Stimulated activated naive B cell treated with anti-CD40 and anti-IgM and Interleukin-4, amounts not matched to agents 10 μg/mL and 1 μg/mL and 100 μg/mL, for 72 hours (primary cell): Measurements from ENCODE around the gene PERP.
"Not testable (repeated sequence)": the region's sequence is repeated elsewhere in the genome, so short reads cannot be mapped to it uniquely, and the experiment has no call there.

ENCODE experiments used
- ATAC-seq, 2 donors: fragments of 150-1000 bp; cut with Tn5 transposase; replicated peaks; 2 replicates each; pipeline ENCODE4 v1.10.0; 2021; ENCODE audit warnings: moderate library complexity in 1 of 2
- DNase-seq: peaks from one replicate; pipeline ENCODE4 v3.0.0; 2021
- H3K27ac Mint-ChIP-seq: one replicate; pipeline ENCODE4 v1.8.0; 2022; ENCODE audit warnings: mild to moderate bottlenecking, mixed read lengths
- H3K27me3 Mint-ChIP-seq, 2 donors: one replicate each; pipeline ENCODE4 v1.8.0; 2022; ENCODE audit warnings: mixed read lengths in 2 of 2
- H3K36me3 Mint-ChIP-seq, 2 donors: one replicate each; pipeline ENCODE4 v1.8.0; 2022; ENCODE audit warnings: mixed read lengths in 2 of 2, mild to moderate bottlenecking in 1 of 2
- H3K4me1 Mint-ChIP-seq, 2 donors: one replicate each; pipeline ENCODE4 v1.8.0; 2022; ENCODE audit warnings: mixed read lengths in 2 of 2, mild to moderate bottlenecking in 1 of 2
- H3K4me3 Mint-ChIP-seq, 2 donors: one replicate each; pipeline ENCODE4 v1.8.0; 2022; ENCODE audit warnings: mild to moderate bottlenecking in 2 of 2, mixed read lengths in 2 of 2, moderate library complexity in 1 of 2
- H3K9me3 Mint-ChIP-seq, 2 donors: one replicate each; pipeline ENCODE4 v1.8.0; 2022; ENCODE audit warnings: mixed read lengths in 2 of 2, mild to moderate bottlenecking in 1 of 2

The PERP gene

GRCh38 chr6:138094260-138094659 is 13.0 kb downstream of the PERP start:
- H3K27ac Mint-ChIP-seq, result no peak overlapping the region
- H3K36me3 Mint-ChIP-seq, result peaks cover 0 to 2% of the 10 kb centered on the region in 2 donors
- H3K27me3 Mint-ChIP-seq, result peaks cover 24 to 25% of the 10 kb centered on the region in 2 donors
- ATAC-seq, result no peak
- H3K4me3 Mint-ChIP-seq, result no peak overlapping the region
- peaks cover 4 to 6% of the 10 kb centered on the region in 2 donors for H3K9me3 Mint-ChIP-seq
- peaks cover 0 to 3% of the 10 kb centered on the region in 2 donors for H3K4me1 Mint-ChIP-seq
- no peak for DNase-seq

DNA sequence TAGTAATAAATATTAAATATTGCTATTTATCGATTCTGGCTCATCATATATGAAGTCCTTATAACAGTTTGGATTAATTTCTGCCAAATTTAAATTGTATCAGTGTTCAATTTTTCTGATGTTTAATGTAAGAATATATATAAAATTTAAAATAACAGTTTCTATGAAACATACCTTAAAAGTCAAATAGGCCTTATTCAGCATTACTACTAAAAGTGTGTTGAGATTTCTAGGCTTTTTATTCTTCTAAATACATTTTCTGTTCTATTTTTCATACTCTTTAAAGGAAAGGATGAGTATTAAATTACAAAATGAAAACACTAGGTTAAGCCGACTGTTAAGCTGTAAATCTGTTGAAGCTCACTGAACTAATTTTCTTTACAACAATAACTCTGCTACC is 13.6 kb downstream of the PERP start:
- Mint-ChIP-seq H3K9me3 (peaks cover 4 to 6% of the 10 kb centered on the region in 2 donors), H3K36me3 (peaks cover 0 to 2% of the 10 kb centered on the region in 2 donors), H3K4me3 (no peak overlapping the region), H3K27ac (no peak overlapping the region), H3K27me3 (peaks cover 23 to 25% of the 10 kb centered on the region in 2 donors), H3K4me1 (peaks cover 0 to 3% of the 10 kb centered on the region in 2 donors)
- no peak for DNase-seq
- no peak for ATAC-seq

GRCh38 chr6:138092686-138093085 is 14.5 kb downstream of the PERP start:
- Mint-ChIP-seq H3K27me3 (peaks cover 21 to 23% of the 10 kb centered on the region in 2 donors), H3K4me1 (peaks cover 0 to 3% of the 10 kb centered on the region in 2 donors), H3K36me3 (no peaks in the 10 kb centered on the region), H3K4me3 (no peak overlapping the region), H3K27ac (no peak overlapping the region), H3K9me3 (peaks cover 0 to under 1% of the 10 kb centered on the region in 2 donors)
- DNase-seq (no peak), ATAC-seq (no peak)

DNA sequence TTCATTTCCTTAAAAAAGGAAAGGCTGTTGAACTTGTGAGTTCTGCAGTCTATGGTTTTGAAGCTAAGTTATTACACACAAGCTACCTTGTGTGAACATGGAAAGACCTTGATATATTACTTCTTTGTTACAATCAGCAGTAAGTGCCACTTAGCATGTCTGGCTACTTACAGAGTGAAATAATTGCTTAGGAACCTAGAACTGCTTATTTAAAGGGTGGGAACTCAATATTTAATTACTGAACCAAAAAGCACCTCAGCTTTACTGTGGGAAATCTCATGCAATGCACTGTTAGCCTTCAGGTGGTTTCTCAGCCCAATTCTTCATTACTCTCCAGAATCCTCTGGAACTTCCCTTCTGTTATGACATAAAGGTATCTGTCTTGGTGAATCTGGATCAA is 17.9 kb downstream of the PERP start:
- Mint-ChIP-seq H3K4me3 (no peak overlapping the region), H3K27ac (no peak overlapping the region), H3K27me3 (peaks cover 9 to 24% of the 10 kb centered on the region in 2 donors), H3K36me3 (no peaks in the 10 kb centered on the region), H3K4me1 (peaks cover 0 to 3% of the 10 kb centered on the region in 2 donors), H3K9me3 (no peaks in the 10 kb centered on the region)
- ATAC-seq, result no peak
- DNase-seq, result no peak

DNA sequence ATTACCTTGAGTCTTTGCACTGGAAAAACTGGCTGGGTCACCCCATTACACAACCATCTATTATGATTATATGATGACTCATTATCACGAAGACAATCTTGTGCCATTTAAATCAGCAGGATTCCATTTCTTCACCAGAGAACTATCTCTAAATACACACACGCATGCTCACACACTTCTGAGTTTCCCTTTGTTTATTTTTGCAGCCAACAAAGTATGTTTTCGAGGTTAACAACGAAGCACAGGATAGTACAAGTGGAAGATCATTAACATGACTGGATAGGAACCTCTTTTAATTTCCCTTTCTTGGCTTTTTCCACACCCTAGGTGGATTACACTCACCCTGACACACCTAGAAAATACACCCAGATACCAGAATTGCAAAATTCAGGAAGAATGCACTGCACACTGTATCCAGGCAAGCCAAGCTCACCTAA is 18.9 kb downstream of the PERP start:
- ATAC-seq, result no peak
- no peak overlapping the region for H3K27ac Mint-ChIP-seq
- peaks cover 0 to 3% of the 10 kb centered on the region in 2 donors for H3K4me1 Mint-ChIP-seq
- no peak for DNase-seq
- no peak overlapping the region for H3K4me3 Mint-ChIP-seq
- H3K27me3 Mint-ChIP-seq, result peaks cover 9 to 30% of the 10 kb centered on the region in 2 donors
- no peaks in the 10 kb centered on the region for H3K9me3 Mint-ChIP-seq
- H3K36me3 Mint-ChIP-seq, result no peaks in the 10 kb centered on the region

DNA sequence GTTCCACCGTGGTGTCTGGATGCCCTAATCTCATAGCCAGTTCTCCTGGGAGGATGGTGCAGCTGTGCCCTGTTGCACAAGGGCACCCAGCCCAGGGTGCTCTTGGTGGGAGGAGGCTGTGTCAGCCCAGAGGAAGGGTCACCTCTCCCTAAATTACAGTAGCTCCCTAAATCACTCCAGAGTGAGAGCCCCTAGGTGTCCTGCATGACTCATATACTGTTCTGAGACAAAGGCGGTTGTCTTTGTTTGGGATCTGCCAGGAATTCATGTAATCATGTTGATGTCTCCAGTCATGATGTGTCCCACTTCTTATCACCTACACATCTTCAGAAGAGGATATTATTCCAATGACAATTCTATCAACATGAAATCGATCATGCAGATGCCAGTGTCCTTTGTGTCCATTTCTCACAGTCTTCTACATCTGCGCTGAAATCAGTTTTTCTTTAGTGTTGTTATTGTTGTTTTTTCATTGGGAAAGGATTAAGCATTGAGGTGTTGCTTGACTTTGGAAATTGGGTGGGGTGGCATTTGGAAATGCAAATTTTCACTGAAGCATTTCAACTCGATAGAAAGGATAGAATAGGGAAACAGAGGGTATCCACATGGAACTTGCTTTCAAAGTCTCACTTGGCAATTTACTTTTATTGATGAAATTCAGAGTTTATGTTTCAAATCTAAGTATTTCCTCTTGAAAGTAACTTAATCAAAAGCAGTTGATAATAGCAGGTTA is 19.5 kb downstream of the PERP start:
- DNase-seq (no peak), ATAC-seq (no peak)
- Mint-ChIP-seq H3K36me3 (no peaks in the 10 kb centered on the region), H3K4me3 (no peak overlapping the region), H3K27me3 (peaks cover 8 to 36% of the 10 kb centered on the region in 2 donors), H3K9me3 (no peaks in the 10 kb centered on the region), H3K4me1 (peaks cover 0 to under 1% of the 10 kb centered on the region in 2 donors), H3K27ac (no peak overlapping the region)

- H3K27ac Mint-ChIP-seq, result no peak overlapping the region
- no peak overlapping the region for H3K4me3 Mint-ChIP-seq
- no peaks in the 10 kb centered on the region for H3K4me1 Mint-ChIP-seq
- peaks cover 8 to 41% of the 10 kb centered on the region in 2 donors for H3K27me3 Mint-ChIP-seq
- DNase-seq (no peak), ATAC-seq (no peak)
- H3K36me3 Mint-ChIP-seq, result no peaks in the 10 kb centered on the region
- no peaks in the 10 kb centered on the region for H3K9me3 Mint-ChIP-seq
Observed at GRCh38 chr6:138086573-138087196, 20.5 kb downstream of the PERP start.

DNA sequence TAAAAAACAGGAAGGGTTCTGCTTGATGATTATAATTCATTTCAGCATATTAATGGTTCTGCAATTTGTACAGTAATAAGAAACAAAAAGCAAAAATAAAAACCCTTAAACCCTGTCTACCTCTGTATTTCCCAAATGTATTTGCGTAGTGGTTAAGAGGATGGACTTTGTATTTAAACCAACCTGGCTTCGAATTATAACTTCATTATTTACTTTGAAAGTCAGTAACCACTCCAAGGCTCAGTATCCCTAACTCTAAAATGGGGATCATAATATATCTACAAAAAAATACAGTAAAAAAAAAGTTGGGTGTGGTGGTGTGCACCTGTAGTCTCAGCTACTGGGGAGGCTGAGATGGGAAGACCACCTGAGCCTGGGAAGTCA is 21.4 kb downstream of the PERP start:
- ATAC-seq, result no peak
- no peak for DNase-seq
- no peaks in the 10 kb centered on the region for H3K9me3 Mint-ChIP-seq
- H3K36me3 Mint-ChIP-seq, result no peaks in the 10 kb centered on the region
- no peak overlapping the region for H3K4me3 Mint-ChIP-seq
- no peaks in the 10 kb centered on the region for H3K4me1 Mint-ChIP-seq
- no peak overlapping the region for H3K27ac Mint-ChIP-seq
- H3K27me3 Mint-ChIP-seq, result peaks cover 14 to 44% of the 10 kb centered on the region in 2 donors

- Mint-ChIP-seq H3K27ac (no peak overlapping the region), H3K36me3 (no peaks in the 10 kb centered on the region), H3K27me3 (peaks cover 19 to 50% of the 10 kb centered on the region in 2 donors), H3K4me1 (no peaks in the 10 kb centered on the region), H3K9me3 (peaks cover 0 to 2% of the 10 kb centered on the region in 2 donors), H3K4me3 (no peak overlapping the region)
- DNase-seq, result no peak
- no peak for ATAC-seq
Observed at GRCh38 chr6:138084904-138085838, 22.0 kb downstream of the PERP start.

- no peak for DNase-seq
- peaks cover 41 to 64% of the 10 kb centered on the region in 2 donors for H3K27me3 Mint-ChIP-seq
- no peaks in the 10 kb centered on the region for H3K36me3 Mint-ChIP-seq
- no peak overlapping the region for H3K27ac Mint-ChIP-seq
- no peak for ATAC-seq
- H3K4me3 Mint-ChIP-seq, result no peak overlapping the region
- H3K9me3 Mint-ChIP-seq, result peaks cover 0 to 2% of the 10 kb centered on the region in 2 donors
- no peaks in the 10 kb centered on the region for H3K4me1 Mint-ChIP-seq
Observed at GRCh38 chr6:138082232-138082631, 25.0 kb downstream of the PERP start.

DNA sequence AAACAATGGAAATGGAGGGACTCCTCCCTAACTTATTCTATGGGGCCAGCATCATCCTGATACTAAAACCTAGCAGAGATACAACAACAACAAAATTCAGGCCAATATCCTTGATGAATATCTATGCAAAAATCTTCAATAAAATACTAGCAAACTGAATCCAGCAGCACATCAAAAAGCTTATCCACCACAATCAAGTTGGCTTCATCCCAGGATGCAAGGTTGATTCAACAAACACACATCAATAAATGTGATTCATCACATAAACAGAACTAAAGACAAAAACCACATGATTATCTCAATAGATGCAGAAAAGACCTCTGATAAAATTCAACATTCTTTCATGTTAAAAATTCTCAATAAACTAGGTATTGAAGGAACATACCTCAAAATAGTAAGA is 27.7 kb downstream of the PERP start:
- not testable (repeated sequence) for DNase-seq, H3K27ac Mint-ChIP-seq, H3K9me3 Mint-ChIP-seq, H3K4me1 Mint-ChIP-seq, H3K36me3 Mint-ChIP-seq, ATAC-seq, H3K4me3 Mint-ChIP-seq
- H3K27me3 Mint-ChIP-seq, result peaks cover 52 to 82% of the 10 kb centered on the region in 2 donors

GRCh38 chr6:138078491-138078890 is 28.7 kb downstream of the PERP start:
- DNase-seq, result no peak
- H3K4me1 Mint-ChIP-seq, result no peaks in the 10 kb centered on the region
- H3K36me3 Mint-ChIP-seq, result peaks cover 6% of the 10 kb centered on the region in 2 donors
- ATAC-seq, result no peak
- H3K9me3 Mint-ChIP-seq, result peaks cover 6 to 9% of the 10 kb centered on the region in 2 donors
- H3K27me3 Mint-ChIP-seq, result peaks cover 58 to 82% of the 10 kb centered on the region in 2 donors
- no peak overlapping the region for H3K4me3 Mint-ChIP-seq
- H3K27ac Mint-ChIP-seq, result no peak overlapping the region

- no peak for DNase-seq
- ATAC-seq, result no peak
- H3K4me1 Mint-ChIP-seq, result no peaks in the 10 kb centered on the region
- peaks cover 38 to 44% of the 10 kb centered on the region in 2 donors for H3K27me3 Mint-ChIP-seq
- H3K27ac Mint-ChIP-seq, result no peak overlapping the region
- H3K36me3 Mint-ChIP-seq, result peaks cover 6% of the 10 kb centered on the region in 2 donors
- H3K4me3 Mint-ChIP-seq, result no peak overlapping the region
- H3K9me3 Mint-ChIP-seq, result peaks cover 7% of the 10 kb centered on the region in 2 donors
Observed at GRCh38 chr6:138073264-138073663, 34.0 kb downstream of the PERP start.

GRCh38 chr6:138063726-138064125 is 43.5 kb downstream of the PERP start:
- ATAC-seq (no peak), DNase-seq (no peak)
- Mint-ChIP-seq H3K36me3 (no peaks in the 10 kb centered on the region), H3K4me1 (no peaks in the 10 kb centered on the region), H3K27me3 (peaks cover 14 to 20% of the 10 kb centered on the region in 2 donors), H3K9me3 (no peaks in the 10 kb centered on the region), H3K4me3 (no peak overlapping the region), H3K27ac (no peak overlapping the region)
